GM23338 (cell line): ENCODE data around the gene CPSF3. TPM values are rescaled to one million over a fixed set of nuclear protein-coding genes. Genes with fewer than 3 reads are reported as not detected.

ENCODE experiments used
- ATAC-seq: fragments of 200-7000 bp; cut with Tn5 transposase; 3 replicates; pipeline ENCODE4 v1.9.1; 2020
- DNase-seq: peaks from one replicate; pipeline ENCODE4 v3.0.0-alpha.2; 2015; ENCODE audit warnings: low spot score
- H2AFZ ChIP-seq: fragments of 200-600 bp; sonication (generic); 2 replicates; pipeline ENCODE4 v1.8.0; 2016; ENCODE audit warnings: antibody characterized with exemption, mild to moderate bottlenecking, moderate library complexity
- H3F3A ChIP-seq: fragments of 200-600 bp; sonication (generic); replicated peaks from 2 replicates; pipeline ENCODE4 v1.8.0; 2017; ENCODE audit warnings: antibody characterized with exemption, mixed run types, low read depth
- H3K27ac ChIP-seq: fragments of 200-600 bp; sonication (generic); 2 replicates; pipeline ENCODE4 v1.6.1; 2016; ENCODE audit warnings: low read depth
- H3K27me3 ChIP-seq: fragments of 200-600 bp; sonication (generic); 2 replicates; pipeline ENCODE4 v1.8.0; 2016; ENCODE audit warnings: mild to moderate bottlenecking, mixed run types, moderate library complexity; ENCODE audit not compliant: insufficient read depth
- H3K36me3 ChIP-seq: fragments of 200-600 bp; sonication (generic); 2 replicates; pipeline ENCODE4 v1.8.0; 2016; ENCODE audit warnings: mild to moderate bottlenecking; ENCODE audit not compliant: insufficient read depth
- H3K4me1 ChIP-seq: fragments of 200-600 bp; sonication (generic); 2 replicates; pipeline ENCODE4 v1.8.0; 2016; ENCODE audit warnings: mild to moderate bottlenecking, moderate library complexity; ENCODE audit not compliant: insufficient read depth
- H3K4me2 ChIP-seq: fragments of 200-600 bp; sonication (generic); 2 replicates; pipeline ENCODE4 v1.7.1; 2017; ENCODE audit warnings: mixed run types
- H3K4me3 ChIP-seq: fragments of 200-600 bp; sonication (generic); 2 replicates; pipeline ENCODE4 v1.6.1; 2016; ENCODE audit warnings: mixed run types
- H3K79me2 ChIP-seq: fragments of 200-600 bp; sonication (generic); replicated peaks from 2 replicates; pipeline ENCODE4 v1.8.0; 2017; ENCODE audit warnings: mild to moderate bottlenecking; ENCODE audit not compliant: insufficient read depth
- H3K9me2 ChIP-seq: fragments of 200-600 bp; sonication (generic); 2 replicates; pipeline ENCODE4 v1.8.0; 2017; ENCODE audit not compliant: insufficient read depth
- H4K20me1 ChIP-seq: fragments of 200-600 bp; sonication (generic); replicated peaks from 2 replicates; pipeline ENCODE4 v1.8.0; 2017; ENCODE audit warnings: mild to moderate bottlenecking; ENCODE audit not compliant: insufficient read depth
- H3K27ac Mint-ChIP-seq: 2 replicates; pipeline ENCODE4 v1.8.0; 2020; ENCODE audit warnings: inconsistent platforms, mild to moderate bottlenecking, moderate library complexity, mixed read lengths
- H3K27me3 Mint-ChIP-seq: 3 replicates; pipeline ENCODE4 v1.8.0; 2022; ENCODE audit warnings: low read depth, mild to moderate bottlenecking, moderate library complexity, mixed read lengths, inconsistent platforms; ENCODE audit not compliant: insufficient read depth, poor library complexity
- H3K36me3 Mint-ChIP-seq: 3 replicates; pipeline ENCODE4 v1.8.0; 2021; ENCODE audit warnings: low read depth, mild to moderate bottlenecking, inconsistent platforms, moderate library complexity, mixed read lengths
- H3K4me1 Mint-ChIP-seq: 3 replicates; pipeline ENCODE4 v1.8.0; 2020; ENCODE audit warnings: mild to moderate bottlenecking, inconsistent platforms, mixed read lengths
- H3K4me3 Mint-ChIP-seq: 3 replicates; pipeline ENCODE4 v1.8.0; 2021; ENCODE audit warnings: moderate library complexity, mild to moderate bottlenecking, inconsistent platforms, mixed read lengths
- H3K9me3 Mint-ChIP-seq: 3 replicates; pipeline ENCODE4 v1.8.0; 2020; ENCODE audit warnings: moderate library complexity, mild to moderate bottlenecking, inconsistent platforms, mixed read lengths
- CREB1 ChIP-seq: fragments of 250-450 bp; sonication (Bioruptor Pico); IDR thresholded peaks from 2 replicates; pipeline ENCODE4 v1.5.0; 2020; ENCODE audit warnings: low read depth, mild to moderate bottlenecking, moderate library complexity
- CTCF ChIP-seq, 2 experiments: fragments of 200-600 bp in 1 of 2; sonication (generic) in 1 of 2; conservative IDR thresholded peaks; 2 replicates each; pipeline versions ENCODE4 v1.5.1 to v1.6.1; 2016 to 2017; ENCODE audit warnings: antibody characterized with exemption in 2 of 2, low read depth in 2 of 2, mild to moderate bottlenecking in 2 of 2, moderate library complexity in 1 of 2
- ETS1 ChIP-seq: IDR thresholded peaks from 2 replicates; pipeline ENCODE4 v1.6.1; 2016; ENCODE audit warnings: antibody characterized with exemption
- EZH2 ChIP-seq: fragments of 200-600 bp; sonication (generic); IDR thresholded peaks from one replicate; pipeline ENCODE4 v1.8.0; 2017; ENCODE audit warnings: antibody characterized with exemption, mild to moderate bottlenecking, low read depth; ENCODE audit not compliant: unreplicated experiment
- EZH2phosphoT487 ChIP-seq: fragments of 200-600 bp; sonication (generic); IDR thresholded peaks from one replicate; pipeline ENCODE4 v1.8.1; 2018; ENCODE audit warnings: antibody characterized with exemption; ENCODE audit not compliant: unreplicated experiment
- NANOG ChIP-seq: IDR thresholded peaks from 2 replicates; pipeline ENCODE4 v1.6.1; 2016; ENCODE audit warnings: antibody characterized with exemption, borderline replicate concordance
- REST ChIP-seq: IDR thresholded peaks from one replicate; pipeline ENCODE4 v1.6.1; 2018; ENCODE audit warnings: antibody characterized with exemption; ENCODE audit not compliant: unreplicated experiment
- STAT1 ChIP-seq: IDR thresholded peaks from one replicate; pipeline ENCODE4 v1.6.1; 2016; ENCODE audit warnings: antibody characterized with exemption; ENCODE audit not compliant: unreplicated experiment
- ZNF114 ChIP-seq: fragments of 250-450 bp; sonication (Bioruptor Pico); IDR thresholded peaks from 2 replicates; pipeline ENCODE4 v1.5.0; 2020; ENCODE audit warnings: mild to moderate bottlenecking, moderate library complexity
- ZNF331 ChIP-seq: fragments of 250-450 bp; sonication (Bioruptor Pico); IDR thresholded peaks from 2 replicates; pipeline ENCODE4 v1.5.0; 2020; ENCODE audit warnings: low read depth, mild to moderate bottlenecking, moderate library complexity
- polyA plus RNA-seq: library from polyadenylated mRNA; unstranded; fragments of >200 nt; fragmentation: Nextera tagmentation; extraction: Ambion mirVana; gene quantifications from 2 replicates; pipeline ENCODE4 v1.2.1, GENCODE V29; 2016
- total RNA-seq: library from RNA; depleted of rRNA; stranded (reverse); fragments of >200 nt; shearing (Covaris generic); gene quantifications from 2 replicates; pipeline ENCODE4 v1.2.3, GENCODE V29; 2014

The CPSF3 gene
- total and polyA plus RNA-seq, 2 experiments from 2014 or later: 77.1 to 105 TPM

- Mint-ChIP-seq H3K9me3 (no peaks in the 10 kb centered on the region), H3K27me3 (peaks cover 3% of the 10 kb centered on the region), H3K4me1 (peaks cover 30% of the 10 kb centered on the region), H3K4me3 (no peak overlapping the region), H3K36me3 (peaks cover 16% of the 10 kb centered on the region), H3K27ac (no peak overlapping the region)
- TF ChIP-seq REST: no peak
- TF ChIP-seq ZNF114 (CRISPR knock-in tag): no peak
- no peak for TF ChIP-seq NANOG
- no peak for TF ChIP-seq EZH2
- Histone ChIP-seq H3K9me2 (no peaks in the 10 kb centered on the region), H3K27me3 (no peaks in the 10 kb centered on the region), H3K27ac (no peak overlapping the region), H2AFZ (no peak overlapping the region), H3F3A (no peaks in the 10 kb centered on the region), H3K79me2 (no peaks in the 10 kb centered on the region), H3K4me2 (no peak overlapping the region), H3K4me1 (peaks cover 10% of the 10 kb centered on the region; the same call in 1 of the 2 replicates), H3K4me3 (no peak overlapping the region), H4K20me1 (no peaks in the 10 kb centered on the region; the same call in 1 of the 2 replicates), H3K36me3 (no peaks in the 10 kb centered on the region; the same call in 1 of the 2 replicates)
- DNase-seq: no peak
- no peak for ATAC-seq
Measured at GRCh38 chr2:9394816-9395215, 28.6 kb upstream of the CPSF3 start.

- no peak overlapping the region for H3K4me3 Mint-ChIP-seq
- no peaks in the 10 kb centered on the region for H3K27me3 ChIP-seq
- no peaks in the 10 kb centered on the region for H3K9me3 Mint-ChIP-seq
- H3K9me2 ChIP-seq: no peaks in the 10 kb centered on the region
- peaks cover 33% of the 10 kb centered on the region for H3K4me1 Mint-ChIP-seq
- no peaks in the 10 kb centered on the region for H3K36me3 ChIP-seq
- no peak overlapping the region for H3K4me2 ChIP-seq
- H3K36me3 Mint-ChIP-seq: peaks cover 11% of the 10 kb centered on the region
- no peaks in the 10 kb centered on the region for H3F3A ChIP-seq
- no peak overlapping the region for H2AFZ ChIP-seq
- no peak overlapping the region for H3K27ac Mint-ChIP-seq
- no peaks in the 10 kb centered on the region for H3K79me2 ChIP-seq
- no peaks in the 10 kb centered on the region; the same call in 1 of the 2 replicates for H4K20me1 ChIP-seq
- no peak overlapping the region for H3K27ac ChIP-seq
- no peak for ATAC-seq
- peaks cover 7% of the 10 kb centered on the region for H3K27me3 Mint-ChIP-seq
- no peak overlapping the region for H3K4me3 ChIP-seq
- no peak for DNase-seq
- H3K4me1 ChIP-seq: peaks cover 10% of the 10 kb centered on the region; the same call in 1 of the 2 replicates
- no peak for TF ChIP-seq CREB1 (CRISPR knock-in tag)
- TF ChIP-seq REST: no peak
- no peak for TF ChIP-seq ZNF331 (CRISPR knock-in tag)
- TF ChIP-seq ETS1: no peak
- TF ChIP-seq NANOG: no peak
- no peak for TF ChIP-seq EZH2phosphoT487
- TF ChIP-seq STAT1: no peak
- no peak for TF ChIP-seq EZH2
- no peak for TF ChIP-seq CTCF (conservative IDR thresholded peaks at IDR 0.05; ENCODE audit: low read depth in 2 of 2)
Measured at GRCh38 chr2:9397201-9397600, 26.3 kb upstream of the CPSF3 start.
